ENCODE data around the gene TPRA1. TPM values are rescaled to one million over a fixed set of nuclear protein-coding genes. Genes with fewer than 3 reads are reported as not detected.
A peak's percentile ranks its signal among the peaks of the same experiment; 100 is the strongest.

TPRA1 gene
- total RNA-seq, 2 experiments from 2014 or later, result 7.5 to 7.8 TPM

DNA sequence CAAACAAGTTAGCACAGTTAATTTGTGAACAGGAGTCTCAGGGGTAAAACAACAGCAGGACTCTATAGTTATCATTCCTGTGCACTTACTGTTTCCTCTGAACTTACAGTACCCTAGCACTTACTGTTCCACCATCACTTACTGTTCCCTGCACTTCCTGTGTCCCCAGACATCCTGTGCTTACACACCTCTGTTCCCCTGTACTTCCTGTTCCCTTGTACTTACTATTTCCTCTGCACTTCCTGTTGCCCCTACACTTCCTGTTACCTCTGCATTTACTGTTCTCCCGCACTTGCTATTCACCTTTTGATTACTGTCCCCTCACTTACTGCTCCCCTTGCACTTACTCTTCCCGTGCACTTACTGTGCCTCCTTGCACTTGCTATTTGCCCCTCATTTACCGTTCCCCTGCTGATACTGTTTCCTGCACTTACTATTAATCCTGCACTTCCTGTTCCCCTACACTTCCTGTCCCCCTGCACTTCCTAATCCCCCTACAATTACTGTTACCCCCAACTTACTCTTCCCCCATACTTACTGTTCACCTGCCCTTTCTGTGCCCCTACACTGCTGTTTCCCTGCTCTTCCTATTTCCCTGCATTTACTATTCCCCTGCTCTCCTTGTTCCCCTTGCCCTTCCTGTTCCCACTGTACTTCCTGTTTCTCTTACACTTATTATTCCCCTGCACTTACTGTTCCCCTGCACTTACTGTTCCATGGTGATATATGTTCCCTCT lies 30.3 kb downstream of the TPRA1 start:
- no peak overlapping the region for H3K4me3 Mint-ChIP-seq
- Histone ChIP-seq H3K27ac (ENCODE audit: low read depth in 1 of 2, low read length in 2 of 2) (no peak overlapping the region), H3K4me3 (ENCODE audit: low read length) (no peak overlapping the region), H3K36me3 (ENCODE audit: insufficient read depth, low read length) (no peaks in the 10 kb centered on the region), H3K4me1 (ENCODE audit: insufficient read depth, low read length) (peaks cover 3% of the 10 kb centered on the region), H3K9me3 (ENCODE audit: control insufficient read depth in 1 of 2, insufficient read depth in 1 of 2, low read length in 2 of 2) (peaks cover 9 to 19% of the 10 kb centered on the region in 2 experiments), H3K27me3 (ENCODE audit: control insufficient read depth in 1 of 2, insufficient read depth in 2 of 2, low read length in 2 of 2) (no peaks in the 10 kb centered on the region)
- H3K36me3 Mint-ChIP-seq (ENCODE audit: low read depth), result no peaks in the 10 kb centered on the region
- DNase-seq, result peak in 1 of 14 experiments; percentile 11
- peaks cover 5% of the 10 kb centered on the region for H3K4me1 Mint-ChIP-seq (ENCODE audit: low read depth)
- intact Hi-C loops (cut with DNase I, micrococcal nuclease), result no loop called here
- peaks cover 1% of the 10 kb centered on the region for H3K27me3 Mint-ChIP-seq
- POLR2A ChIA-PET, result no interaction called here
- TF ChIP-seq, protein P1, sequence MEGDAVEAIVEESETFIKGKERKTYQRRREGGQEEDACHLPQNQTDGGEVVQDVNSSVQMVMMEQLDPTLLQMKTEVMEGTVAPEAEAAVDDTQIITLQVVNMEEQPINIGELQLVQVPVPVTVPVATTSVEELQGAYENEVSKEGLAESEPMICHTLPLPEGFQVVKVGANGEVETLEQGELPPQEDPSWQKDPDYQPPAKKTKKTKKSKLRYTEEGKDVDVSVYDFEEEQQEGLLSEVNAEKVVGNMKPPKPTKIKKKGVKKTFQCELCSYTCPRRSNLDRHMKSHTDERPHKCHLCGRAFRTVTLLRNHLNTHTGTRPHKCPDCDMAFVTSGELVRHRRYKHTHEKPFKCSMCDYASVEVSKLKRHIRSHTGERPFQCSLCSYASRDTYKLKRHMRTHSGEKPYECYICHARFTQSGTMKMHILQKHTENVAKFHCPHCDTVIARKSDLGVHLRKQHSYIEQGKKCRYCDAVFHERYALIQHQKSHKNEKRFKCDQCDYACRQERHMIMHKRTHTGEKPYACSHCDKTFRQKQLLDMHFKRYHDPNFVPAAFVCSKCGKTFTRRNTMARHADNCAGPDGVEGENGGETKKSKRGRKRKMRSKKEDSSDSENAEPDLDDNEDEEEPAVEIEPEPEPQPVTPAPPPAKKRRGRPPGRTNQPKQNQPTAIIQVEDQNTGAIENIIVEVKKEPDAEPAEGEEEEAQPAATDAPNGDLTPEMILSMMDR (IDR thresholded peaks at IDR 0.05), result no peak
- CTCF ChIA-PET, result no interaction called here
- peaks cover 7% of the 10 kb centered on the region for H3K9me3 Mint-ChIP-seq
- ATAC-seq (ENCODE audit: poor library complexity), result no peak
- no peak overlapping the region for H3K27ac Mint-ChIP-seq

DNA sequence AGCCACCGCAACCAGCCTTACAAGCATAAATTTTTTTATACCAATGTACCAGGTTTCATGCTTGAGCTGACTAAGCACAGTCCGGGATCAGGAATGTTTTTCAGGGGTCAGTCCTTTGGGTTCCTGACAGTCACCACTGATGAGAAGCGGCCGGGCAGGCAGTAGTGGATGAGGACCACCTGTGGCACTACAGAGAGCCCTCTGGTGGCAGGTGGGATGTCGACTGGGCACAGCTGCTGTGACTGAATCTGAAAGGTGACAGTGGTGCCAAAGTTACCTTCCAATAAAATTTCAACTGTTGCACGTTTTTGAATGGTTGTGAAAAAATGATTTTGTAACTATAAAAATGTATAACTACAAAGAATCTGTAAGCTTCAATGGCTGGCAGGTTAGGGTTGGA lies 34.0 kb downstream of the TPRA1 start:
- Mint-ChIP-seq H3K4me3 (no peak overlapping the region), H3K4me1 (ENCODE audit: low read depth) (peaks cover 5% of the 10 kb centered on the region), H3K27ac (no peak overlapping the region), H3K9me3 (peaks cover 7% of the 10 kb centered on the region), H3K27me3 (peaks cover 17% of the 10 kb centered on the region), H3K36me3 (ENCODE audit: low read depth) (no peaks in the 10 kb centered on the region)
- no peaks in the 10 kb centered on the region for H3K36me3 ChIP-seq (ENCODE audit: insufficient read depth, low read length)
- intact Hi-C loops (cut with DNase I, micrococcal nuclease), result no loop called here
- no peak overlapping the region for H3K4me3 ChIP-seq (ENCODE audit: low read length)
- no peak for DNase-seq
- TF ChIP-seq, protein P1 (IDR thresholded peaks at IDR 0.05), result no peak
- ChIA-PET CTCF (no interaction called here), POLR2A (no interaction called here)
- peaks cover 0 to 3% of the 10 kb centered on the region in 2 experiments for H3K27me3 ChIP-seq (ENCODE audit: control insufficient read depth in 1 of 2, insufficient read depth in 2 of 2, low read length in 2 of 2)
- no peak for ATAC-seq (ENCODE audit: poor library complexity)
- H3K9me3 ChIP-seq (ENCODE audit: control insufficient read depth in 1 of 2, insufficient read depth in 1 of 2, low read length in 2 of 2), result peaks cover 9 to 19% of the 10 kb centered on the region in 2 experiments
- no peak overlapping the region for H3K27ac ChIP-seq (ENCODE audit: low read depth in 1 of 2, low read length in 2 of 2)
- peaks cover 3% of the 10 kb centered on the region for H3K4me1 ChIP-seq (ENCODE audit: insufficient read depth, low read length)

DNA sequence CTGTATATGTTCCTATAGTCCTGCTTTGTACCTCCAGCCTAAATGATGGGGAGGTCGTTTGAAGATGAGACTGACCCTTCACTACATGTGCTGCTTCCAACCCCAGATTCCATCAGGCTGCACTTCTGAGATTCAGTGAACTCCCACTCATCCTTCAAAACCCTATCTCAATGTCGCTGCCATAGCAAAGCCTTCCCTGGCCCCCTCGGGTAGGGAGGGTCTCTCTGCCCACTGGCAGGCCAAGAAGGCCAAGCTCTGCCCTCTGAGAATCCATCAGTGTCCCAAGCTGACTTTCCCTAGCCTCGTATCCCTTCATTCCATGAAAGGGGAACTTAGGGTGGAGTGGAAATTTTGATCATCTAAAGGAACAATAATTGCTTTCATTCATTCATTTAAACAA lies 35.4 kb downstream of the TPRA1 start:
- ChIA-PET CTCF (no interaction called here), POLR2A (interaction anchor here (1.4 kb wide), 1 partner anchor 35 kb away, joined by 3 read pairs; the partner anchor contains the start of gene TPRA1)
- H3K27ac Mint-ChIP-seq, result no peak overlapping the region

More for the DNA sequence above, 35.4 kb downstream of the TPRA1 start:
- Histone ChIP-seq H3K36me3 (ENCODE audit: insufficient read depth, low read length) (no peaks in the 10 kb centered on the region), H3K27me3 (ENCODE audit: control insufficient read depth in 1 of 2, insufficient read depth in 2 of 2, low read length in 2 of 2) (peaks cover 0 to 3% of the 10 kb centered on the region in 2 experiments), H3K4me1 (ENCODE audit: insufficient read depth, low read length) (peaks cover under 1% of the 10 kb centered on the region), H3K27ac (ENCODE audit: low read depth in 1 of 2, low read length in 2 of 2) (no peak overlapping the region), H3K4me3 (ENCODE audit: low read length) (no peak overlapping the region), H3K9me3 (ENCODE audit: control insufficient read depth in 1 of 2, insufficient read depth in 1 of 2, low read length in 2 of 2) (peaks cover 8 to 17% of the 10 kb centered on the region in 2 experiments)
- H3K9me3 Mint-ChIP-seq, result peaks cover 4% of the 10 kb centered on the region
- no peak overlapping the region for H3K4me3 Mint-ChIP-seq
- TF ChIP-seq, protein P1 (IDR thresholded peaks at IDR 0.05), result no peak
- no peaks in the 10 kb centered on the region for H3K36me3 Mint-ChIP-seq (ENCODE audit: low read depth)
- intact Hi-C loops (cut with DNase I, micrococcal nuclease), result no loop called here
- H3K4me1 Mint-ChIP-seq (ENCODE audit: low read depth), result peaks cover 2% of the 10 kb centered on the region
- no peak for ATAC-seq (ENCODE audit: poor library complexity)
- DNase-seq, result no peak
- peaks cover 20% of the 10 kb centered on the region for H3K27me3 Mint-ChIP-seq

All from CD4-positive, alpha-beta T cell (primary cell).